PC-9 (cell line): ENCODE data around the gene CD163L1.

Source experiments
- EZH2 ChIP-seq: fragments of 200-600 bp; sonication (generic); IDR thresholded peaks from 2 replicates; pipeline ENCODE4 v1.8.0; 2017; ENCODE audit warnings: antibody characterized with exemption, low read depth
- TF ChIP-seq, protein P1 (sequence below): fragments of 200-600 bp; sonication (generic); conservative IDR thresholded peaks from 2 replicates; pipeline ENCODE4 v1.6.1; 2017; ENCODE audit warnings: mixed run types, antibody characterized with exemption, mild to moderate bottlenecking, moderate library complexity

DNA sequence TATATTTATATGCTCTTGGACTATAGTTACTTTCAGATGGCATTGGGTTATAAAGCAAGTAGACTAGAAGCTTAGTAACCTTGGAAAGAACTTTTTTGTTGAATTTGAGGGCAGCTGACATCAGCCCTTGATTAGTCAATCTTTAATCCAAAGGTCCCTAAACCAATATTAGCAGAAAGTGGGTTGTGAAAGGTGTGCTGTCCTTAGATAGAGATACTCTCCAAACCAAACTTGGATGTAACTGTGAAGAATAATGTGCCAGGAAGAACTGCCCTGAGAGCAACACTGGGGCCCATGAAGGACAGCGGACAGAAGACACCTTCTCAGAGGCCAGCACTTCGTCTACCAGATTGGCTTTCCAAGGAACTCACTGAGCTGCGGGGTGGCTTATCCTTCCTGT is 49.1 kb upstream of the CD163L1 start:
- TF ChIP-seq, protein P1, sequence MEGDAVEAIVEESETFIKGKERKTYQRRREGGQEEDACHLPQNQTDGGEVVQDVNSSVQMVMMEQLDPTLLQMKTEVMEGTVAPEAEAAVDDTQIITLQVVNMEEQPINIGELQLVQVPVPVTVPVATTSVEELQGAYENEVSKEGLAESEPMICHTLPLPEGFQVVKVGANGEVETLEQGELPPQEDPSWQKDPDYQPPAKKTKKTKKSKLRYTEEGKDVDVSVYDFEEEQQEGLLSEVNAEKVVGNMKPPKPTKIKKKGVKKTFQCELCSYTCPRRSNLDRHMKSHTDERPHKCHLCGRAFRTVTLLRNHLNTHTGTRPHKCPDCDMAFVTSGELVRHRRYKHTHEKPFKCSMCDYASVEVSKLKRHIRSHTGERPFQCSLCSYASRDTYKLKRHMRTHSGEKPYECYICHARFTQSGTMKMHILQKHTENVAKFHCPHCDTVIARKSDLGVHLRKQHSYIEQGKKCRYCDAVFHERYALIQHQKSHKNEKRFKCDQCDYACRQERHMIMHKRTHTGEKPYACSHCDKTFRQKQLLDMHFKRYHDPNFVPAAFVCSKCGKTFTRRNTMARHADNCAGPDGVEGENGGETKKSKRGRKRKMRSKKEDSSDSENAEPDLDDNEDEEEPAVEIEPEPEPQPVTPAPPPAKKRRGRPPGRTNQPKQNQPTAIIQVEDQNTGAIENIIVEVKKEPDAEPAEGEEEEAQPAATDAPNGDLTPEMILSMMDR: no peak
- no peak for TF ChIP-seq EZH2
